Measurements from ENCODE around the gene MAPK6. TPM values are rescaled to one million over a fixed set of nuclear protein-coding genes. Genes with fewer than 3 reads are reported as not detected.

MAPK6 gene
- total and polyA plus RNA-seq, 2 of the 4 experiments (the other 2 are of a cell fraction) = 22.6 to 60.6 TPM

DNA sequence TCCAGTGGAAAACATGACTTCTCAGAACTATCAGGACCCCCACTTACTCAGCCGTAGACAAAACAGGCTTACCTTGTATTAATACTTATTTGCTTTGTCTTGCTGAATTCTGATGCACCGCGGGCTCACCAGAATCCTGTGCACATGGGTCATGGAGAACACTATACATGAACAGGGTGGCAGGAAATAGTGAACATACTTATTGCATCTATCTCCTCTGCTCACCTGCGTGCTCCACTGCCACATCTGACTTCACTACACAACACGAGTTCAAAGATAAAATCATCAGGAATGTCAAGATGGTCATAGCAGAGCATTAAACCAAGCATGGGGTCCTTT, 10.7 kb upstream of the MAPK6 start:
- Histone ChIP-seq H3K4me3 (ENCODE audit: insufficient read depth, low read depth, low read length) (no peak overlapping the region), H4K91ac (ENCODE audit: insufficient read depth, low read depth, low read length) (no peak overlapping the region), H3K9me3 (ENCODE audit: control insufficient read depth, insufficient read depth, low read length) (no peaks in the 10 kb centered on the region), H4K8ac (ENCODE audit: low read depth in 2 of 2, low read length in 2 of 2) (no peak overlapping the region), H3K4me2 (ENCODE audit: low read depth, low read length) (no peak overlapping the region), H2BK120ac (ENCODE audit: low read depth, low read length) (no peak overlapping the region), H3K27me3 (ENCODE audit: control insufficient read depth, insufficient read depth, low read length) (no peaks in the 10 kb centered on the region), H2BK5ac (ENCODE audit: low read depth, low read length, poor library complexity, severe bottlenecking) (no peak overlapping the region), H3K14ac (replicated peaks; ENCODE audit: low read depth, low read length) (no peak overlapping the region), H3K9me1 (ENCODE audit: insufficient read depth, low read length) (peaks cover 3% of the 10 kb centered on the region), H3K18ac (ENCODE audit: low read depth, low read length) (no peak overlapping the region), H2BK15ac (ENCODE audit: low read depth, low read length) (no peak overlapping the region), H3K27ac (ENCODE audit: insufficient read depth, low read length) (no peak overlapping the region), H2AK5ac (ENCODE audit: low read depth, low read length) (no peak overlapping the region), H2BK20ac (ENCODE audit: low read depth, low read length) (no peak overlapping the region), H3K79me1 (ENCODE audit: low read depth in 1 of 2, low read length in 2 of 2) (0 out of 4 replicates have a peak, but pooled peaks cover 3% of the 10 kb centered on the region in 2 experiments), H2AFZ (replicated peaks; ENCODE audit: low read length, poor library complexity) (no peak overlapping the region), H3K4ac (ENCODE audit: low read depth, low read length) (no peak overlapping the region), H3K23ac (ENCODE audit: low read depth, low read length) (no peak overlapping the region), H3K36me3 (ENCODE audit: control insufficient read depth, insufficient read depth, low read length) (no peaks in the 10 kb centered on the region), H3K4me1 (ENCODE audit: control insufficient read depth, insufficient read depth, low read length) (peaks cover 9% of the 10 kb centered on the region; the same call in 1 of the 2 replicates), H3K9ac (ENCODE audit: low read depth, low read length) (no peak overlapping the region), H4K20me1 (ENCODE audit: insufficient read depth, low read length) (no peaks in the 10 kb centered on the region), H4K5ac (ENCODE audit: low read depth, low read length) (no peak overlapping the region), H2AK9ac (replicated peaks; ENCODE audit: low read depth, low read length, poor library complexity) (no peak overlapping the region), H3K56ac (ENCODE audit: extremely low read depth, insufficient read depth, low read length) (no peak overlapping the region)
- intact Hi-C loops (cut with micrococcal nuclease) = no loop called here
- CTCF ChIA-PET = no interaction called here
- POLR2A ChIA-PET (ENCODE audit: unreplicated experiment) = no interaction called here
- no peak for ATAC-seq (ENCODE audit: low read depth)
- no CpG with 5 or more reads among the region's 5 CpGs for WGBS, 2 experiments (ENCODE audit: extremely low coverage in 2 of 2, insufficient read length in 1 of 2)
- TF ChIP-seq POLR2A (IDR thresholded peaks at IDR 0.05; ENCODE audit: low read depth, low read length) (no peak), SMC3 (IDR thresholded peaks at IDR 0.05; ENCODE audit: low read depth, low read length) (no peak), BHLHE40 (IDR thresholded peaks at IDR 0.05; ENCODE audit: low read depth, low read length) (no peak), RCOR1 (IDR thresholded peaks at IDR 0.05; ENCODE audit: insufficient replicate concordance, low read length) (no peak), MXI1 (IDR thresholded peaks at IDR 0.05; ENCODE audit: borderline replicate concordance, low read depth, low read length) (no peak), FOS (IDR thresholded peaks at IDR 0.05; ENCODE audit: low read depth, low read length) (no peak)
- in situ Hi-C loops (cut with MboI; ENCODE audit: low sequenced_read_pairs) = loop anchor here (25.0 kb wide), 1 partner anchor 654 kb away; no protein-coding TSS in a partner anchor
- no peak for DNase-seq
- BruUV-seq (replicated peaks) = no TSS peak
- dilution Hi-C loops (cut with HindIII; ENCODE audit: low sequenced_read_pairs, unreplicated experiment) = no loop called here

Data from IMR-90 (cell line).